ENCODE results near the gene TM9SF1. TPM values are rescaled to one million over a fixed set of nuclear protein-coding genes. Genes with fewer than 3 reads are reported as not detected.
A peak's percentile ranks its signal among the peaks of the same experiment; 100 is the strongest.

The TM9SF1 gene
- total and polyA plus RNA-seq, 2 donors (not counting 1 experiment from before 2014, with no cell fraction given): 7.6 to 24.5 TPM

GRCh38 chr14:24146453-24146977 is 48.7 kb downstream of the TM9SF1 start, which contains the start of gene PSME2:
Gene PSME2 (minus strand): TSS chr14:24146610. CDS start chr14:24146581, 29 bp downstream.
- H3K27ac Mint-ChIP-seq: peak within 1 kb of the TSS; percentile 95
- CTCF ChIA-PET: interaction anchor here (0.6 to 6.2 kb wide), 15 partner anchors 8 to 586 kb away, joined by 3 to 62 read pairs (median 5); partner anchors contain the start of genes DCAF11, IRF9, MDP1 and NRL
- POLR2A ChIA-PET: interaction anchor here (0.6 to 4.1 kb wide), 16 partner anchors 8 to 285 kb away, joined by 3 to 43 read pairs (median 4); partner anchors contain the start of genes CHMP4A, DCAF11, IRF9 and NRL
- peak within 1 kb of the TSS; percentile 83 to 95 (median 94) for H3K4me3 ChIP-seq (ENCODE audit: control extremely low read depth in 1 of 5, extremely low read depth in 1 of 5, insufficient read depth in 1 of 5, low read depth in 2 of 5, low read length in 4 of 5)
- peak within 1 kb of the TSS; percentile 95 for H3K4me3 Mint-ChIP-seq
- H3K4me1 Mint-ChIP-seq: peaks cover 56% of the 10 kb centered on the region
- peak within 1 kb of the TSS; percentile 83 for H2AFZ ChIP-seq (ENCODE audit: insufficient read depth, low read depth, low read length, poor library complexity, severe bottlenecking)
- H3K36me3 ChIP-seq (replicated peaks in 1 of 2; ENCODE audit: control extremely low read depth in 1 of 2, control insufficient read depth in 1 of 2, extremely low read depth in 1 of 2, insufficient read depth in 2 of 2, low read length in 1 of 2): peaks cover 2 to 52% of the 10 kb centered on the region in 2 experiments
- peaks cover 80% of the 10 kb centered on the region for H3K79me2 ChIP-seq (ENCODE audit: control insufficient read depth, insufficient read depth, low read length)
- peak within 1 kb of the TSS; percentile 77 to 90 for H3K27ac ChIP-seq (ENCODE audit: low read length in 2 of 2)
- 0% methylated on average over 15 of the region's 25 CpGs for WGBS (ENCODE audit: insufficient coverage)
- no peaks in the 10 kb centered on the region for H3K9me3 Mint-ChIP-seq (ENCODE audit: insufficient read depth)
- H3K27me3 ChIP-seq (replicated peaks in 1 of 4; ENCODE audit: control extremely low read depth in 1 of 4, control insufficient read depth in 3 of 4, insufficient read depth in 4 of 4, low read length in 3 of 4): no peaks in the 10 kb centered on the region
- peak; percentile 72 for ATAC-seq (ENCODE audit: low read depth)
- H3K4me1 ChIP-seq (ENCODE audit: control insufficient read depth in 2 of 2, insufficient read depth in 2 of 2, low read length in 2 of 2): peaks cover 25 to 40% of the 10 kb centered on the region in 2 donors
- H3K9ac ChIP-seq (ENCODE audit: low read length): peak within 1 kb of the TSS; percentile 83
- TF ChIP-seq EZH2 (IDR thresholded peaks at IDR 0.05; ENCODE audit: borderline replicate concordance, insufficient read depth, low read depth, low read length, poor library complexity, severe bottlenecking): no peak
- TF ChIP-seq, protein P1, sequence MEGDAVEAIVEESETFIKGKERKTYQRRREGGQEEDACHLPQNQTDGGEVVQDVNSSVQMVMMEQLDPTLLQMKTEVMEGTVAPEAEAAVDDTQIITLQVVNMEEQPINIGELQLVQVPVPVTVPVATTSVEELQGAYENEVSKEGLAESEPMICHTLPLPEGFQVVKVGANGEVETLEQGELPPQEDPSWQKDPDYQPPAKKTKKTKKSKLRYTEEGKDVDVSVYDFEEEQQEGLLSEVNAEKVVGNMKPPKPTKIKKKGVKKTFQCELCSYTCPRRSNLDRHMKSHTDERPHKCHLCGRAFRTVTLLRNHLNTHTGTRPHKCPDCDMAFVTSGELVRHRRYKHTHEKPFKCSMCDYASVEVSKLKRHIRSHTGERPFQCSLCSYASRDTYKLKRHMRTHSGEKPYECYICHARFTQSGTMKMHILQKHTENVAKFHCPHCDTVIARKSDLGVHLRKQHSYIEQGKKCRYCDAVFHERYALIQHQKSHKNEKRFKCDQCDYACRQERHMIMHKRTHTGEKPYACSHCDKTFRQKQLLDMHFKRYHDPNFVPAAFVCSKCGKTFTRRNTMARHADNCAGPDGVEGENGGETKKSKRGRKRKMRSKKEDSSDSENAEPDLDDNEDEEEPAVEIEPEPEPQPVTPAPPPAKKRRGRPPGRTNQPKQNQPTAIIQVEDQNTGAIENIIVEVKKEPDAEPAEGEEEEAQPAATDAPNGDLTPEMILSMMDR (IDR thresholded peaks at IDR 0.05): no peak
- intact Hi-C loops (cut with micrococcal nuclease): loop anchor here (1.0 to 10.0 kb wide), 7 partner anchors 10 to 1052 kb away; partner anchors contain the start of genes ACIN1, C14orf119, GMPR2 and IPO4
- no peaks in the 10 kb centered on the region for H3K9me3 ChIP-seq (ENCODE audit: control extremely low read depth in 1 of 3, control insufficient read depth in 2 of 3, insufficient read depth in 1 of 3, low read length in 2 of 3)
- H3K4me2 ChIP-seq (replicated peaks; ENCODE audit: low read depth, low read length, poor library complexity, severe bottlenecking): peak within 1 kb of the TSS; percentile 90
- peak; percentile 93 for DNase-seq
- peaks cover 42% of the 10 kb centered on the region for H4K20me1 ChIP-seq (ENCODE audit: control insufficient read depth, insufficient read depth, low read length, poor library complexity, severe bottlenecking)
- no peaks in the 10 kb centered on the region for H3K27me3 Mint-ChIP-seq
